HEK293 (cell line): ENCODE measurements around the gene ACSS1.

Experiments used
- CTCF ChIA-PET: fragments of 350-600 bp; formaldehyde crosslinking; extraction: SDS; loops from one replicate; lab custom pipeline; 2021; ENCODE audit warnings: antibody characterized with exemption; lab: Yijun Ruan, JAX
- POLR2A ChIA-PET: fragments of 300-600 bp; formaldehyde crosslinking; extraction: SDS; loops from one replicate; lab custom pipeline; 2020; ENCODE audit warnings: antibody characterized with exemption, inconsistent platforms; lab: Yijun Ruan, JAX
- H3K27ac ChIP-seq: fragments of 200-500 bp; sonication (Bioruptor generic); 2 replicates; pipeline ENCODE4 v1.5.1; 2014; ENCODE audit warnings: low read depth, low read length, control low read depth, inconsistent platforms; ENCODE audit errors: extremely low read depth
- H3K36me3 ChIP-seq, 2 experiments: fragments of 200-500 bp in 1 of 2; sonication (Bioruptor generic) in 1 of 2; 1 replicate in 1 of 2; 2 replicates in 1 of 2; pipeline ENCODE4 v1.5.1; 2014 to 2017; ENCODE audit warnings: inconsistent platforms in 2 of 2, low read length in 2 of 2; ENCODE audit not compliant: control insufficient read depth in 2 of 2, insufficient read depth in 1 of 2
- H3K4me1 ChIP-seq: fragments of 200-500 bp; sonication (Bioruptor generic); 2 replicates; pipeline ENCODE4 v1.5.1; 2014; ENCODE audit warnings: mild to moderate bottlenecking, low read length, inconsistent platforms; ENCODE audit not compliant: control insufficient read depth, insufficient read depth
- H3K4me3 ChIP-seq: 2 replicates; pipeline ENCODE4 v1.5.1; 2011; ENCODE audit warnings: low read depth, mild to moderate bottlenecking, control low read depth, low read length, moderate library complexity
- H3K9me3 ChIP-seq: fragments of 200-500 bp; sonication (Bioruptor generic); 2 replicates; pipeline ENCODE4 v1.5.1; 2014; ENCODE audit warnings: low read depth, low read length, inconsistent platforms; ENCODE audit not compliant: control insufficient read depth, insufficient read depth
- EGR2 ChIP-seq: fragments of 450-650 bp; formaldehyde crosslinking; IDR thresholded peaks from 2 replicates; pipeline ENCODE4 v1.5.1; 2016; ENCODE audit warnings: low read depth, missing biosample characterization, missing genetic modification characterization
- IKZF3 ChIP-seq: fragments of 450-650 bp; IDR thresholded peaks from 2 replicates; pipeline ENCODE4 v1.5.0; 2018; ENCODE audit warnings: missing biosample characterization, mild to moderate bottlenecking, missing genetic modification characterization, moderate library complexity
- REPIN1 ChIP-seq: fragments of 450-650 bp; formaldehyde crosslinking; IDR thresholded peaks from 2 replicates; pipeline ENCODE4 v1.5.1; 2017; ENCODE audit warnings: missing biosample characterization, missing genetic modification characterization, low read depth
- SETDB1 ChIP-seq: IDR thresholded peaks from one replicate; pipeline ENCODE4 v1.6.1; 2017; ENCODE audit warnings: mild to moderate bottlenecking, low read length, moderate library complexity, mixed read lengths; ENCODE audit not compliant: insufficient read length
- ZFHX2 ChIP-seq: fragments of 450-650 bp; formaldehyde crosslinking; conservative IDR thresholded peaks from 2 replicates; pipeline ENCODE4 v1.5.1; 2016; ENCODE audit warnings: missing biosample characterization, missing genetic modification characterization
- ZNF138 ChIP-seq: fragments of 450-650 bp; formaldehyde crosslinking; IDR thresholded peaks from 2 replicates; pipeline ENCODE4 v1.5.1; 2016; ENCODE audit warnings: missing biosample characterization, missing genetic modification characterization, borderline replicate concordance
- ZNF175 ChIP-seq: fragments of 450-650 bp; formaldehyde crosslinking; IDR thresholded peaks from 2 replicates; pipeline ENCODE4 v1.5.1; 2016; ENCODE audit warnings: missing biosample characterization, missing genetic modification characterization
- ZNF311 ChIP-seq: fragments of 450-650 bp; formaldehyde crosslinking; IDR thresholded peaks from 2 replicates; pipeline ENCODE4 v1.5.1; 2017; ENCODE audit warnings: missing biosample characterization, missing genetic modification characterization, borderline replicate concordance
- ZNF335 ChIP-seq: fragments of 450-650 bp; formaldehyde crosslinking; conservative IDR thresholded peaks from 2 replicates; pipeline ENCODE4 v1.5.1; 2016; ENCODE audit warnings: missing biosample characterization, missing genetic modification characterization
- ZNF394 ChIP-seq: fragments of 450-650 bp; formaldehyde crosslinking; IDR thresholded peaks from 2 replicates; pipeline ENCODE4 v1.5.1; 2016; ENCODE audit warnings: missing biosample characterization, missing genetic modification characterization, mild to moderate bottlenecking, moderate library complexity, borderline replicate concordance
- ZNF544 ChIP-seq: fragments of 450-650 bp; formaldehyde crosslinking; IDR thresholded peaks from 2 replicates; pipeline ENCODE4 v1.5.0; 2017; ENCODE audit warnings: missing biosample characterization, missing genetic modification characterization
- ZNF658 ChIP-seq: fragments of 450-650 bp; formaldehyde crosslinking; IDR thresholded peaks from 2 replicates; pipeline ENCODE4; 2016; ENCODE audit warnings: missing biosample characterization, missing genetic modification characterization
- ZNF677 ChIP-seq: fragments of 450-650 bp; IDR thresholded peaks from 2 replicates; pipeline ENCODE4 v1.5.0; 2018; ENCODE audit warnings: missing biosample characterization, mild to moderate bottlenecking, missing genetic modification characterization, moderate library complexity
- TF ChIP-seq, protein P1 (sequence below): fragments of 450-650 bp; formaldehyde crosslinking; IDR thresholded peaks from 2 replicates; pipeline ENCODE4 v1.5.1; 2016; ENCODE audit warnings: missing biosample characterization, missing genetic modification characterization, low read depth
- TF ChIP-seq, protein P2 (sequence below): fragments of 450-650 bp; formaldehyde crosslinking; IDR thresholded peaks from 2 replicates; pipeline ENCODE4 v1.5.1; 2017; ENCODE audit warnings: missing biosample characterization, missing genetic modification characterization
- TF ChIP-seq, protein P3 (sequence below): fragments of 450-650 bp; formaldehyde crosslinking; IDR thresholded peaks from 2 replicates; pipeline ENCODE4 v1.5.1; 2016; ENCODE audit warnings: missing biosample characterization, missing genetic modification characterization
- TF ChIP-seq, protein P4 (sequence below): fragments of 450-650 bp; formaldehyde crosslinking; IDR thresholded peaks from 2 replicates; pipeline ENCODE4 v1.5.1; 2017; ENCODE audit warnings: missing biosample characterization, missing genetic modification characterization
- TF ChIP-seq, protein P5 (sequence below): fragments of 450-650 bp; formaldehyde crosslinking; IDR thresholded peaks from 2 replicates; pipeline ENCODE4; 2016; ENCODE audit warnings: missing biosample characterization, missing genetic modification characterization
- TF ChIP-seq, protein P6 (sequence below): fragments of 450-650 bp; formaldehyde crosslinking; IDR thresholded peaks from 2 replicates; pipeline ENCODE4 v1.5.1; 2016; ENCODE audit warnings: missing biosample characterization, missing genetic modification characterization
- TF ChIP-seq, protein P7 (sequence below): fragments of 450-650 bp; IDR thresholded peaks from 2 replicates; pipeline ENCODE4 v1.5.1; 2018; ENCODE audit warnings: missing biosample characterization, mild to moderate bottlenecking, missing genetic modification characterization

The ACSS1 gene

DNA sequence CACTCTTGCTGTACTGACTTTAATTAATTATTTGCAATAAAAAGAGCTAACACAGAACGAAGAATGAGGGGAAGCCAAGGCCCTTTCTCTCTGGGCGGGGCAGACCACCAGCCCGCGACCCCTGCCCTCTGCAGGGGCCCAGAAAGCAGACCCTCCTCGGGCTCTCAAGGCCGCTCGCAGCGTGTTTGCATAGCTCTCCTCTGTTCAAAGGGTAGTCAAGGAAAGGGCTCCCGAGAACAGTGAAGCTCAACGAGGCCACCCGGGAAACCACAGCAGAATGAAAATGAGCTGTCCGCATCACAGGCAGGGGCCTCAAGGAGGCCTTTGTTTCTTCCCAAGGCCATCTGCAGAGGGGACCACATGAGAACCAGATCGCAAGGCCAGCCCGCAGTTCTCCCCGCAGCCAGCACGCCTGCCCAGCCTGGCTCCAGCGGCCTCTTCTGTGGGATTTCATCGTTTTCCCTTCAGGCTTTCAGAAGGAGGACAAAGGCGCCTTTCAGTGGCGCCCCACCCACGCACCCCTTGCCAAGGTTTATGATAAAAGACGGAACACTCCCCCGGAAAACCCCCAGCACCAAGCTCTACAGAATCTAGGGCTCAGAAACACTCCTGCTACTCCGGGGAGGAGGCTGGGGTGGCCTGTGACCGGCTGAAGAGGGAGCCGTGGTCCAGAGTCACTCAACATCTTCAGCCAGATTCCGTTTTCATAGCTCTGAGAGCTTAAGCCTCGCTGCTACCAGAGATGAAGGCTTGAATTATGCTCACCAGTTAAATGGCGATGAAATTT, 25.3 kb downstream of the ACSS1 start:
- TF ChIP-seq IKZF3 (tag by site-specific recombination) (no peak), ZNF175 (tag by site-specific recombination) (no peak), REPIN1 (tag by site-specific recombination) (no peak), EGR2 (peak; percentile 76), ZFHX2 (tag by site-specific recombination) (peak; percentile 68), ZNF544 (tag by site-specific recombination) (no peak), ZNF677 (tag by site-specific recombination) (no peak), ZNF658 (no peak)
- TF ChIP-seq, protein P1, sequence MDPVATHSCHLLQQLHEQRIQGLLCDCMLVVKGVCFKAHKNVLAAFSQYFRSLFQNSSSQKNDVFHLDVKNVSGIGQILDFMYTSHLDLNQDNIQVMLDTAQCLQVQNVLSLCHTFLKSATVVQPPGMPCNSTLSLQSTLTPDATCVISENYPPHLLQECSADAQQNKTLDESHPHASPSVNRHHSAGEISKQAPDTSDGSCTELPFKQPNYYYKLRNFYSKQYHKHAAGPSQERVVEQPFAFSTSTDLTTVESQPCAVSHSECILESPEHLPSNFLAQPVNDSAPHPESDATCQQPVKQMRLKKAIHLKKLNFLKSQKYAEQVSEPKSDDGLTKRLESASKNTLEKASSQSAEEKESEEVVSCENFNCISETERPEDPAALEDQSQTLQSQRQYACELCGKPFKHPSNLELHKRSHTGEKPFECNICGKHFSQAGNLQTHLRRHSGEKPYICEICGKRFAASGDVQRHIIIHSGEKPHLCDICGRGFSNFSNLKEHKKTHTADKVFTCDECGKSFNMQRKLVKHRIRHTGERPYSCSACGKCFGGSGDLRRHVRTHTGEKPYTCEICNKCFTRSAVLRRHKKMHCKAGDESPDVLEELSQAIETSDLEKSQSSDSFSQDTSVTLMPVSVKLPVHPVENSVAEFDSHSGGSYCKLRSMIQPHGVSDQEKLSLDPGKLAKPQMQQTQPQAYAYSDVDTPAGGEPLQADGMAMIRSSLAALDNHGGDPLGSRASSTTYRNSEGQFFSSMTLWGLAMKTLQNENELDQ (tag by site-specific recombination) = no peak
- TF ChIP-seq, protein P2, sequence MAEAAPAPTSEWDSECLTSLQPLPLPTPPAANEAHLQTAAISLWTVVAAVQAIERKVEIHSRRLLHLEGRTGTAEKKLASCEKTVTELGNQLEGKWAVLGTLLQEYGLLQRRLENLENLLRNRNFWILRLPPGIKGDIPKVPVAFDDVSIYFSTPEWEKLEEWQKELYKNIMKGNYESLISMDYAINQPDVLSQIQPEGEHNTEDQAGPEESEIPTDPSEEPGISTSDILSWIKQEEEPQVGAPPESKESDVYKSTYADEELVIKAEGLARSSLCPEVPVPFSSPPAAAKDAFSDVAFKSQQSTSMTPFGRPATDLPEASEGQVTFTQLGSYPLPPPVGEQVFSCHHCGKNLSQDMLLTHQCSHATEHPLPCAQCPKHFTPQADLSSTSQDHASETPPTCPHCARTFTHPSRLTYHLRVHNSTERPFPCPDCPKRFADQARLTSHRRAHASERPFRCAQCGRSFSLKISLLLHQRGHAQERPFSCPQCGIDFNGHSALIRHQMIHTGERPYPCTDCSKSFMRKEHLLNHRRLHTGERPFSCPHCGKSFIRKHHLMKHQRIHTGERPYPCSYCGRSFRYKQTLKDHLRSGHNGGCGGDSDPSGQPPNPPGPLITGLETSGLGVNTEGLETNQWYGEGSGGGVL (tag by site-specific recombination) = no peak
- TF ChIP-seq, protein P3, sequence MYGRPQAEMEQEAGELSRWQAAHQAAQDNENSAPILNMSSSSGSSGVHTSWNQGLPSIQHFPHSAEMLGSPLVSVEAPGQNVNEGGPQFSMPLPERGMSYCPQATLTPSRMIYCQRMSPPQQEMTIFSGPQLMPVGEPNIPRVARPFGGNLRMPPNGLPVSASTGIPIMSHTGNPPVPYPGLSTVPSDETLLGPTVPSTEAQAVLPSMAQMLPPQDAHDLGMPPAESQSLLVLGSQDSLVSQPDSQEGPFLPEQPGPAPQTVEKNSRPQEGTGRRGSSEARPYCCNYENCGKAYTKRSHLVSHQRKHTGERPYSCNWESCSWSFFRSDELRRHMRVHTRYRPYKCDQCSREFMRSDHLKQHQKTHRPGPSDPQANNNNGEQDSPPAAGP (tag by site-specific recombination) = no peak
- TF ChIP-seq, protein P4, sequence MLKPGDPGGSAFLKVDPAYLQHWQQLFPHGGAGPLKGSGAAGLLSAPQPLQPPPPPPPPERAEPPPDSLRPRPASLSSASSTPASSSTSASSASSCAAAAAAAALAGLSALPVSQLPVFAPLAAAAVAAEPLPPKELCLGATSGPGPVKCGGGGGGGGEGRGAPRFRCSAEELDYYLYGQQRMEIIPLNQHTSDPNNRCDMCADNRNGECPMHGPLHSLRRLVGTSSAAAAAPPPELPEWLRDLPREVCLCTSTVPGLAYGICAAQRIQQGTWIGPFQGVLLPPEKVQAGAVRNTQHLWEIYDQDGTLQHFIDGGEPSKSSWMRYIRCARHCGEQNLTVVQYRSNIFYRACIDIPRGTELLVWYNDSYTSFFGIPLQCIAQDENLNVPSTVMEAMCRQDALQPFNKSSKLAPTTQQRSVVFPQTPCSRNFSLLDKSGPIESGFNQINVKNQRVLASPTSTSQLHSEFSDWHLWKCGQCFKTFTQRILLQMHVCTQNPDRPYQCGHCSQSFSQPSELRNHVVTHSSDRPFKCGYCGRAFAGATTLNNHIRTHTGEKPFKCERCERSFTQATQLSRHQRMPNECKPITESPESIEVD (tag by site-specific recombination) = no peak
- TF ChIP-seq, protein P5, sequence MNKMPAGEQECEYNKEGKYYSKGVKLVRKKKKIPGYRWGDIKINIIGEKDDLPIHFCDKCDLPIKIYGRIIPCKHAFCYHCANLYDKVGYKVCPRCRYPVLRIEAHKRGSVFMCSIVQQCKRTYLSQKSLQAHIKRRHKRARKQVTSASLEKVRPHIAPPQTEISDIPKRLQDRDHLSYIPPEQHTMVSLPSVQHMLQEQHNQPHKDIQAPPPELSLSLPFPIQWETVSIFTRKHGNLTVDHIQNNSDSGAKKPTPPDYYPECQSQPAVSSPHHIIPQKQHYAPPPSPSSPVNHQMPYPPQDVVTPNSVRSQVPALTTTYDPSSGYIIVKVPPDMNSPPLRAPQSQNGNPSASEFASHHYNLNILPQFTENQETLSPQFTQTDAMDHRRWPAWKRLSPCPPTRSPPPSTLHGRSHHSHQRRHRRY (tag by site-specific recombination) = no peak
- Histone ChIP-seq H3K9me3 (no peaks in the 10 kb centered on the region), H3K4me3 (no peak overlapping the region), H3K36me3 (peaks cover 0 to 3% of the 10 kb centered on the region in 2 experiments; a peak in 1 of 3 replicates), H3K4me1 (peaks cover 7% of the 10 kb centered on the region), H3K27ac (no peak overlapping the region)
- CTCF ChIA-PET = no interaction called here
- POLR2A ChIA-PET = no interaction called here

DNA sequence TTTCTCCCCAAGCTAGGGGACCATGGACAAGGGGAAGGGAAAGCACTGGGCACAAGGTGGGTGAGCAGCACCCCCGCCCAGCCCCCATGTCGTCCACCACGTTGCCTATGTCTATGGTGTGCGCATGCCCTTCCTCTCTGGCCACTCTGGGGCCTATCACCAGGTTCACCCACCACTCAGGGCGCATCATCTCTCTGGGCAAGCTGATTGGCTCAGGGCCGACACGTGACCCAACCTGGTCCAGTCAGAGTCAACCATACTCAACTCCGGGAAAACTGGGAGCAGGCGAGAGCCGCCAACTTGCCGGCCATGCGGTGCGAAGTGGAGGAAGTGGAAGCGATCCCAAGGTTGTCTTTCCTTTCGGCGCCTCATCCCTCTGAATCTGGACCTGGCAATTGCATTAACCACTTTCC, 25.9 kb downstream of the ACSS1 start:
- H3K4me1 ChIP-seq = peaks cover 7% of the 10 kb centered on the region
- H3K4me3 ChIP-seq = no peak overlapping the region
- ChIA-PET POLR2A (no interaction called here), CTCF (no interaction called here)
- H3K9me3 ChIP-seq = no peaks in the 10 kb centered on the region
- peaks cover 0 to 3% of the 10 kb centered on the region in 2 experiments; a peak in 1 of 3 replicates for H3K36me3 ChIP-seq
- H3K27ac ChIP-seq = no peak overlapping the region
- TF ChIP-seq ZNF394 (tag by site-specific recombination) = no peak
- TF ChIP-seq, protein P6, sequence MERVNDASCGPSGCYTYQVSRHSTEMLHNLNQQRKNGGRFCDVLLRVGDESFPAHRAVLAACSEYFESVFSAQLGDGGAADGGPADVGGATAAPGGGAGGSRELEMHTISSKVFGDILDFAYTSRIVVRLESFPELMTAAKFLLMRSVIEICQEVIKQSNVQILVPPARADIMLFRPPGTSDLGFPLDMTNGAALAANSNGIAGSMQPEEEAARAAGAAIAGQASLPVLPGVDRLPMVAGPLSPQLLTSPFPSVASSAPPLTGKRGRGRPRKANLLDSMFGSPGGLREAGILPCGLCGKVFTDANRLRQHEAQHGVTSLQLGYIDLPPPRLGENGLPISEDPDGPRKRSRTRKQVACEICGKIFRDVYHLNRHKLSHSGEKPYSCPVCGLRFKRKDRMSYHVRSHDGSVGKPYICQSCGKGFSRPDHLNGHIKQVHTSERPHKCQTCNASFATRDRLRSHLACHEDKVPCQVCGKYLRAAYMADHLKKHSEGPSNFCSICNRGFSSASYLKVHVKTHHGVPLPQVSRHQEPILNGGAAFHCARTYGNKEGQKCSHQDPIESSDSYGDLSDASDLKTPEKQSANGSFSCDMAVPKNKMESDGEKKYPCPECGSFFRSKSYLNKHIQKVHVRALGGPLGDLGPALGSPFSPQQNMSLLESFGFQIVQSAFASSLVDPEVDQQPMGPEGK = no peak
- no peak for TF ChIP-seq SETDB1
- no peak for TF ChIP-seq ZNF311 (tag by site-specific recombination)
- TF ChIP-seq ZNF138 = no peak
- no peak for TF ChIP-seq ZFHX2 (tag by site-specific recombination)
- TF ChIP-seq, protein P7, sequence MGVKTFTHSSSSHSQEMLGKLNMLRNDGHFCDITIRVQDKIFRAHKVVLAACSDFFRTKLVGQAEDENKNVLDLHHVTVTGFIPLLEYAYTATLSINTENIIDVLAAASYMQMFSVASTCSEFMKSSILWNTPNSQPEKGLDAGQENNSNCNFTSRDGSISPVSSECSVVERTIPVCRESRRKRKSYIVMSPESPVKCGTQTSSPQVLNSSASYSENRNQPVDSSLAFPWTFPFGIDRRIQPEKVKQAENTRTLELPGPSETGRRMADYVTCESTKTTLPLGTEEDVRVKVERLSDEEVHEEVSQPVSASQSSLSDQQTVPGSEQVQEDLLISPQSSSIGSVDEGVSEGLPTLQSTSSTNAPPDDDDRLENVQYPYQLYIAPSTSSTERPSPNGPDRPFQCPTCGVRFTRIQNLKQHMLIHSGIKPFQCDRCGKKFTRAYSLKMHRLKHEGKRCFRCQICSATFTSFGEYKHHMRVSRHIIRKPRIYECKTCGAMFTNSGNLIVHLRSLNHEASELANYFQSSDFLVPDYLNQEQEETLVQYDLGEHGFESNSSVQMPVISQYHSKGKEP (tag by site-specific recombination) = no peak
- TF ChIP-seq ZNF335 (tag by site-specific recombination) = no peak
